ENCODE data around the gene DICER1.

- TF ChIP-seq CTCF (IDR thresholded peaks at IDR 0.05; ENCODE audit: poor library complexity) (no peak), EZH2phosphoT487 (IDR thresholded peaks at IDR 0.05; ENCODE audit: low read depth, severe bottlenecking, unreplicated experiment) (no peak)
These were observed 95.8 kb downstream of the DICER1 start for GRCh38 chr14:95061317-95062093.

Measured in hepatocyte (in vitro differentiated cells).